ENCODE data around the gene METRNL. TPM values are rescaled to one million over a fixed set of nuclear protein-coding genes. Genes with fewer than 3 reads are reported as not detected.

The METRNL gene
- total and polyA plus RNA-seq, 4 donors = 0.67 to 9.0 (median 8.6) TPM

DNA sequence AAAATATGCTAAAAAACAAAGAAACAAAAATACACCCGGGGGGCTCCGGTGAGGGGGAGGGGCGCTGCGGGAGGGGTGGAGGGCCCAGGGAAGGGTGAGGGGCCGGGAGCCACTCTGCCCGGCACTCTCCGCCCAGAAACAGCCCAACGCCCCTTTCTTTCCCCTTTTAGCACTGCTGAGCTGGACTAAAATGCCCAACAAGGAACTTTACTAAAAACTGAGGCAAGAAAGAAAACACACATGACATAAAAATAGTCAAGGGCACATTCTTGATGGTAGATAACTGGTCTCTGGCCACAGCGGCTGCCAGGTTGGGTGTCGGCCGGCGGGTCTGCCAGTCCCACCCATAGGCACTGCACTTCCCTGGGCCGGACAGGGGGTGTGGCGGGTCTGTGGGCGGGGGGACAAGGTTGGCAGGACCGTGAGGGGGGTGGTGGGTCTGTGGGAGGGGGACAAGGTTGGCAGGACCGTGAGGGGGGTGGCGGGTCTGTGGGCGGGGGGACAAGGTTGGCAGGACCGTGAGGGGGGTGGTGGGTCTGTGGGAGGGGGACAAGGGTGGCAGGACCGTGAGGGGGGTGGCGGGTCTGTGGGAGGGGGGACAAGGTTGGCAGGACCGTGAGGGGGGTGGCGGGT is 20.9 kb downstream of the METRNL start:
- peaks cover 0 to 3% (median 1%) of the 10 kb centered on the region in 4 donors for H3K27me3 ChIP-seq (ENCODE audit: control insufficient read depth in 4 of 4, insufficient read depth in 4 of 4, low read length in 3 of 4)
- H3K4me3 ChIP-seq (ENCODE audit: low read depth in 1 of 3, low read length in 3 of 3) = no peak overlapping the region
- TF ChIP-seq HNF4A (conservative IDR thresholded peaks at IDR 0.05) (no peak), RAD21 (IDR thresholded peaks at IDR 0.05) (no peak), HNF4G (IDR thresholded peaks at IDR 0.05) (no peak)
- TF ChIP-seq, protein P1, sequence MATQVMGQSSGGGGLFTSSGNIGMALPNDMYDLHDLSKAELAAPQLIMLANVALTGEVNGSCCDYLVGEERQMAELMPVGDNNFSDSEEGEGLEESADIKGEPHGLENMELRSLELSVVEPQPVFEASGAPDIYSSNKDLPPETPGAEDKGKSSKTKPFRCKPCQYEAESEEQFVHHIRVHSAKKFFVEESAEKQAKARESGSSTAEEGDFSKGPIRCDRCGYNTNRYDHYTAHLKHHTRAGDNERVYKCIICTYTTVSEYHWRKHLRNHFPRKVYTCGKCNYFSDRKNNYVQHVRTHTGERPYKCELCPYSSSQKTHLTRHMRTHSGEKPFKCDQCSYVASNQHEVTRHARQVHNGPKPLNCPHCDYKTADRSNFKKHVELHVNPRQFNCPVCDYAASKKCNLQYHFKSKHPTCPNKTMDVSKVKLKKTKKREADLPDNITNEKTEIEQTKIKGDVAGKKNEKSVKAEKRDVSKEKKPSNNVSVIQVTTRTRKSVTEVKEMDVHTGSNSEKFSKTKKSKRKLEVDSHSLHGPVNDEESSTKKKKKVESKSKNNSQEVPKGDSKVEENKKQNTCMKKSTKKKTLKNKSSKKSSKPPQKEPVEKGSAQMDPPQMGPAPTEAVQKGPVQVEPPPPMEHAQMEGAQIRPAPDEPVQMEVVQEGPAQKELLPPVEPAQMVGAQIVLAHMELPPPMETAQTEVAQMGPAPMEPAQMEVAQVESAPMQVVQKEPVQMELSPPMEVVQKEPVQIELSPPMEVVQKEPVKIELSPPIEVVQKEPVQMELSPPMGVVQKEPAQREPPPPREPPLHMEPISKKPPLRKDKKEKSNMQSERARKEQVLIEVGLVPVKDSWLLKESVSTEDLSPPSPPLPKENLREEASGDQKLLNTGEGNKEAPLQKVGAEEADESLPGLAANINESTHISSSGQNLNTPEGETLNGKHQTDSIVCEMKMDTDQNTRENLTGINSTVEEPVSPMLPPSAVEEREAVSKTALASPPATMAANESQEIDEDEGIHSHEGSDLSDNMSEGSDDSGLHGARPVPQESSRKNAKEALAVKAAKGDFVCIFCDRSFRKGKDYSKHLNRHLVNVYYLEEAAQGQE (IDR thresholded peaks at IDR 0.05) = no peak
- TF ChIP-seq, protein P2, sequence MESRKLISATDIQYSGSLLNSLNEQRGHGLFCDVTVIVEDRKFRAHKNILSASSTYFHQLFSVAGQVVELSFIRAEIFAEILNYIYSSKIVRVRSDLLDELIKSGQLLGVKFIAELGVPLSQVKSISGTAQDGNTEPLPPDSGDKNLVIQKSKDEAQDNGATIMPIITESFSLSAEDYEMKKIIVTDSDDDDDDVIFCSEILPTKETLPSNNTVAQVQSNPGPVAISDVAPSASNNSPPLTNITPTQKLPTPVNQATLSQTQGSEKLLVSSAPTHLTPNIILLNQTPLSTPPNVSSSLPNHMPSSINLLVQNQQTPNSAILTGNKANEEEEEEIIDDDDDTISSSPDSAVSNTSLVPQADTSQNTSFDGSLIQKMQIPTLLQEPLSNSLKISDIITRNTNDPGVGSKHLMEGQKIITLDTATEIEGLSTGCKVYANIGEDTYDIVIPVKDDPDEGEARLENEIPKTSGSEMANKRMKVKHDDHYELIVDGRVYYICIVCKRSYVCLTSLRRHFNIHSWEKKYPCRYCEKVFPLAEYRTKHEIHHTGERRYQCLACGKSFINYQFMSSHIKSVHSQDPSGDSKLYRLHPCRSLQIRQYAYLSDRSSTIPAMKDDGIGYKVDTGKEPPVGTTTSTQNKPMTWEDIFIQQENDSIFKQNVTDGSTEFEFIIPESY (IDR thresholded peaks at IDR 0.05) = no peak
- no peak overlapping the region for H3K27ac ChIP-seq (ENCODE audit: low read depth in 1 of 2, low read length in 2 of 2)
- H3K4me1 ChIP-seq (ENCODE audit: control insufficient read depth in 4 of 4, insufficient read depth in 4 of 4, low read length in 3 of 4) = peaks cover 0 to 3% (median 2%) of the 10 kb centered on the region in 4 donors
- no peaks in the 10 kb centered on the region for H3K36me3 ChIP-seq (ENCODE audit: control insufficient read depth in 4 of 4, insufficient read depth in 3 of 4, low read depth in 1 of 4, low read length in 3 of 4)
- DNase-seq (ENCODE audit: low spot score) = no peak
- no peak overlapping the region for H3K9ac ChIP-seq (ENCODE audit: low read depth in 1 of 2, low read length in 2 of 2)
- 42% methylated on average over 24 of the region's 24 CpGs for WGBS
- no peaks in the 10 kb centered on the region for H3K9me3 ChIP-seq (ENCODE audit: control insufficient read depth in 4 of 4, low read length in 3 of 4)

DNA sequence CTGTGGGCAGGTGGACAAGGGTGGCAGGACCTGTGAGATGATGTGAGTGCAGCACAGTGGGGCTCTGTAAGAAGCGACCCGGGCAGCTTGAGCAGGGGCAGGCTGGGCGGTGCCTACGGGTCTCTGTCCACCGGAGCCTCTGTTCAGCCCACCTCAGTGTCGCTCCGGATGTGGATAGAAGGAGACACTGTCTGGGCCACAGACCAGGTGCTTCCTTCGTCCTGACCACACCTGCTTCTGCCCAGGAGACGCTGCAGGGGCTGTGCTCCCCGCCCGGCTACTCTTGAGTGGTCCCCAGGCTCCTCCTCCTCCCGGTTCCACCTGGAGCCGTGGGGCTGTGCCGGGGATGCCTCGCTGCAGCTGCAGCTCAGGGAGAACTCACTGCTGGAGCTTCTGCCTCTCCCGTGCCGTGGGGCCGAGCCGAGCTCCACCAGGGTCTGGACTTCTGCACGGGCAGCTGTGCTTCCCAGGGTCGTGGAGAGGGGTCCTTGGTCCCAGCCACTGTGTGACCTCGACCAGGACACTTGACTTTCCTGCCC is 21.5 kb downstream of the METRNL start:
- Histone ChIP-seq H3K27ac (ENCODE audit: low read depth in 1 of 2, low read length in 2 of 2) (peak overlapping the region in 1 of 2 donors; percentile 31), H3K27me3 (ENCODE audit: control insufficient read depth in 4 of 4, insufficient read depth in 4 of 4, low read length in 3 of 4) (peaks cover 0 to 3% (median 1%) of the 10 kb centered on the region in 4 donors), H3K4me1 (ENCODE audit: control insufficient read depth in 4 of 4, insufficient read depth in 4 of 4, low read length in 3 of 4) (peaks cover 0 to 3% (median 2%) of the 10 kb centered on the region in 4 donors), H3K9ac (ENCODE audit: low read depth in 1 of 2, low read length in 2 of 2) (no peak overlapping the region), H3K4me3 (ENCODE audit: low read depth in 1 of 3, low read length in 3 of 3) (no peak overlapping the region), H3K9me3 (ENCODE audit: control insufficient read depth in 4 of 4, low read length in 3 of 4) (no peaks in the 10 kb centered on the region), H3K36me3 (ENCODE audit: control insufficient read depth in 4 of 4, insufficient read depth in 3 of 4, low read depth in 1 of 4, low read length in 3 of 4) (no peaks in the 10 kb centered on the region)
- TF ChIP-seq EGR1 (IDR thresholded peaks at IDR 0.05; ENCODE audit: low read depth in 2 of 2) (no peak), FOXA1 (IDR thresholded peaks at IDR 0.05) (no peak)
- TF ChIP-seq, protein P2 (IDR thresholded peaks at IDR 0.05) = no peak
- TF ChIP-seq, protein P3, sequence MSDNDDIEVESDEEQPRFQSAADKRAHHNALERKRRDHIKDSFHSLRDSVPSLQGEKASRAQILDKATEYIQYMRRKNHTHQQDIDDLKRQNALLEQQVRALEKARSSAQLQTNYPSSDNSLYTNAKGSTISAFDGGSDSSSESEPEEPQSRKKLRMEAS (IDR thresholded peaks at IDR 0.05) = no peak
- 48% methylated on average over 22 of the region's 22 CpGs for WGBS
- no peak for DNase-seq (ENCODE audit: low spot score)
